Mononuclear cell (primary cell): ENCODE data around the gene SECISBP2L. TPM values are rescaled to one million over a fixed set of nuclear protein-coding genes. Genes with fewer than 3 reads are reported as not detected.

Source experiments
- H3K27me3 ChIP-seq: 2 replicates; pipeline ENCODE4 v1.6.0; 2011; ENCODE audit warnings: low read length, control low read depth; ENCODE audit not compliant: insufficient read depth
- H3K4me1 ChIP-seq: 2 replicates; pipeline ENCODE4 v1.5.1; 2011; ENCODE audit warnings: mild to moderate bottlenecking, low read length, control low read depth; ENCODE audit not compliant: insufficient read depth
- H3K4me3 ChIP-seq: 2 replicates; pipeline ENCODE4 v1.5.1; 2011; ENCODE audit warnings: mild to moderate bottlenecking, low read length, moderate library complexity
- H3K9me3 ChIP-seq: 2 replicates; pipeline ENCODE4 v1.5.1; 2011; ENCODE audit warnings: low read depth, mild to moderate bottlenecking, control low read depth, low read length
- total RNA-seq: library from RNA; depleted of rRNA; stranded (reverse); fragments of >200 nt; gene quantifications from one replicate; pipeline ENCODE4 v1.2.3, GENCODE V29; 2012

SECISBP2L gene
- total RNA-seq, 1 donor: 78.3 TPM

GRCh38 chr15:48968066-48968465 is 78.2 kb downstream of the SECISBP2L start:
- Histone ChIP-seq H3K4me3 (no peak overlapping the region), H3K9me3 (no peaks in the 10 kb centered on the region), H3K4me1 (peaks cover 24% of the 10 kb centered on the region), H3K27me3 (peaks cover 22% of the 10 kb centered on the region)

- peaks cover 30% of the 10 kb centered on the region for H3K4me1 ChIP-seq
- no peak overlapping the region for H3K4me3 ChIP-seq
- H3K27me3 ChIP-seq: peaks cover 28% of the 10 kb centered on the region
- H3K9me3 ChIP-seq: no peaks in the 10 kb centered on the region
Observed at GRCh38 chr15:48967336-48967735, 78.9 kb downstream of the SECISBP2L start.

GRCh38 chr15:48966595-48967301 is 79.5 kb downstream of the SECISBP2L start:
- H3K27me3 ChIP-seq: peaks cover 30% of the 10 kb centered on the region
- no peaks in the 10 kb centered on the region for H3K9me3 ChIP-seq
- H3K4me3 ChIP-seq: no peak overlapping the region
- peaks cover 30% of the 10 kb centered on the region for H3K4me1 ChIP-seq

- Histone ChIP-seq H3K4me3 (no peak overlapping the region), H3K9me3 (no peaks in the 10 kb centered on the region), H3K4me1 (peaks cover 30% of the 10 kb centered on the region), H3K27me3 (peaks cover 30% of the 10 kb centered on the region)
Observed at GRCh38 chr15:48965972-48966371, 80.3 kb downstream of the SECISBP2L start.

GRCh38 chr15:48964898-48965297 is 81.3 kb downstream of the SECISBP2L start:
- no peaks in the 10 kb centered on the region for H3K9me3 ChIP-seq
- H3K27me3 ChIP-seq: peaks cover 30% of the 10 kb centered on the region
- H3K4me3 ChIP-seq: no peak overlapping the region
- H3K4me1 ChIP-seq: peaks cover 30% of the 10 kb centered on the region

GRCh38 chr15:48963524-48964113 is 82.6 kb downstream of the SECISBP2L start, which contains the start of gene SHC4:
TSS of gene SHC4 (minus strand) at chr15:48963919. CDS start at chr15:48963015, 904 bp downstream.
- Histone ChIP-seq H3K4me1 (peaks cover 30% of the 10 kb centered on the region), H3K27me3 (peaks cover 30% of the 10 kb centered on the region), H3K9me3 (no peaks in the 10 kb centered on the region), H3K4me3 (peak within 1 kb of the TSS; percentile 4)

- H3K4me1 ChIP-seq: peaks cover 30% of the 10 kb centered on the region
- H3K4me3 ChIP-seq: peak overlapping the region; percentile 4
- no peaks in the 10 kb centered on the region for H3K9me3 ChIP-seq
- H3K27me3 ChIP-seq: peaks cover 30% of the 10 kb centered on the region
Observed at GRCh38 chr15:48962662-48963523, 83.4 kb downstream of the SECISBP2L start.

- Histone ChIP-seq H3K27me3 (no peaks in the 10 kb centered on the region), H3K9me3 (no peaks in the 10 kb centered on the region), H3K4me3 (no peak overlapping the region), H3K4me1 (no peaks in the 10 kb centered on the region)
Observed at GRCh38 chr15:48955967-48956366, 90.3 kb downstream of the SECISBP2L start.

- Histone ChIP-seq H3K27me3 (no peaks in the 10 kb centered on the region), H3K9me3 (no peaks in the 10 kb centered on the region), H3K4me1 (no peaks in the 10 kb centered on the region), H3K4me3 (no peak overlapping the region)
Observed at GRCh38 chr15:48955370-48955769, 90.9 kb downstream of the SECISBP2L start.

- Histone ChIP-seq H3K9me3 (no peaks in the 10 kb centered on the region), H3K4me1 (no peaks in the 10 kb centered on the region), H3K27me3 (no peaks in the 10 kb centered on the region), H3K4me3 (no peak overlapping the region)
Observed at GRCh38 chr15:48954538-48954937, 91.7 kb downstream of the SECISBP2L start.

GRCh38 chr15:48946840-48947187 is 99.4 kb downstream of the SECISBP2L start:
- no peaks in the 10 kb centered on the region for H3K9me3 ChIP-seq
- no peak overlapping the region for H3K4me3 ChIP-seq
- H3K27me3 ChIP-seq: no peaks in the 10 kb centered on the region
- H3K4me1 ChIP-seq: no peaks in the 10 kb centered on the region

- no peak overlapping the region for H3K4me3 ChIP-seq
- H3K4me1 ChIP-seq: no peaks in the 10 kb centered on the region
- H3K9me3 ChIP-seq: no peaks in the 10 kb centered on the region
- no peaks in the 10 kb centered on the region for H3K27me3 ChIP-seq
Observed at GRCh38 chr15:48946074-48946839, 100.0 kb downstream of the SECISBP2L start.

- Histone ChIP-seq H3K4me1 (no peaks in the 10 kb centered on the region), H3K4me3 (no peak overlapping the region), H3K9me3 (no peaks in the 10 kb centered on the region), H3K27me3 (no peaks in the 10 kb centered on the region)
Observed at GRCh38 chr15:48945386-48945785, 100.9 kb downstream of the SECISBP2L start.

- Histone ChIP-seq H3K4me1 (no peaks in the 10 kb centered on the region), H3K27me3 (no peaks in the 10 kb centered on the region), H3K4me3 (no peak overlapping the region), H3K9me3 (no peaks in the 10 kb centered on the region)
Observed at GRCh38 chr15:48941904-48942303, 104.3 kb downstream of the SECISBP2L start.

GRCh38 chr15:48940508-48940907 is 105.7 kb downstream of the SECISBP2L start:
- Histone ChIP-seq H3K27me3 (no peaks in the 10 kb centered on the region), H3K4me3 (no peak overlapping the region), H3K4me1 (no peaks in the 10 kb centered on the region), H3K9me3 (no peaks in the 10 kb centered on the region)
